H1 (cell line): ENCODE results near the gene LCN2. TPM values are rescaled to one million over a fixed set of nuclear protein-coding genes. Genes with fewer than 3 reads are reported as not detected.

Experiments
- CTCF ChIA-PET: fragments of 300-600 bp; sonication (Branson Sonifier 250); formaldehyde crosslinking; loops from one replicate; lab custom pipeline; 2021; ENCODE audit not compliant: partially characterized antibody; lab: Charles Lee
- POLR2A ChIA-PET: fragments of 300-600 bp; sonication (Branson Sonifier 250); formaldehyde crosslinking; loops from one replicate; lab custom pipeline; 2021; ENCODE audit warnings: inconsistent platforms; ENCODE audit not compliant: partially characterized antibody; lab: Charles Lee
- DNase-seq, 2 experiments: peaks; one replicate each; pipeline versions ENCODE4 v3.0.0 to v3.0.0-alpha.2; 2010 to 2022; ENCODE audit warnings: low spot score in 2 of 2, low read depth in 1 of 2, mixed read lengths in 1 of 2
- FAIRE-seq: peaks from 2 replicates; lab custom pipeline; 2011; peaks lifted over from hg19 to GRCh38; lab: Jason Lieb, UNC
- H2AFZ ChIP-seq: 2 replicates; pipeline ENCODE4 v1.8.1; 2012; ENCODE audit warnings: low read length, inconsistent platforms
- H2AK5ac ChIP-seq: 2 replicates; pipeline ENCODE4 v1.6.1; 2013; ENCODE audit warnings: low read depth, low read length
- H2BK120ac ChIP-seq: replicated peaks from 2 replicates; pipeline ENCODE3; 2013; ENCODE audit warnings: low read depth, low read length, inconsistent platforms
- H2BK12ac ChIP-seq: 2 replicates; pipeline ENCODE4 v1.6.1; 2013; ENCODE audit warnings: low read depth, low read length
- H2BK15ac ChIP-seq: 2 replicates; pipeline ENCODE4 v1.6.1; 2013; ENCODE audit warnings: low read length
- H2BK20ac ChIP-seq: 2 replicates; pipeline ENCODE4 v1.6.1; 2013; ENCODE audit warnings: low read length
- H2BK5ac ChIP-seq: 2 replicates; pipeline ENCODE4 v1.6.1; 2013; ENCODE audit warnings: low read depth, low read length
- H3K14ac ChIP-seq: 2 replicates; pipeline ENCODE4 v1.6.1; 2013; ENCODE audit warnings: inconsistent platforms; ENCODE audit not compliant: insufficient read length
- H3K18ac ChIP-seq: 2 replicates; pipeline ENCODE4 v1.6.1; 2013; ENCODE audit warnings: low read length; ENCODE audit errors: extremely low read depth
- H3K23ac ChIP-seq: 2 replicates; pipeline ENCODE4 v1.6.1; 2013; ENCODE audit warnings: inconsistent platforms; ENCODE audit not compliant: insufficient read length
- H3K23me2 ChIP-seq: 2 replicates; pipeline ENCODE4 v1.6.1; 2013; ENCODE audit warnings: low read depth, low read length
- H3K27ac ChIP-seq: 2 replicates; pipeline ENCODE4 v1.6.1; 2011; ENCODE audit warnings: low read depth, low read length, inconsistent platforms
- H3K27me3 ChIP-seq, 4 experiments: replicated peaks in 1 of 4; 1 replicate in 1 of 4; 2 replicates in 3 of 4; pipeline versions ENCODE4 v1.6.1 to v1.8.1; 2011 to 2013; ENCODE audit warnings: low read length in 3 of 4, mild to moderate bottlenecking in 3 of 4, inconsistent platforms in 2 of 4, mixed read lengths in 2 of 4, moderate library complexity in 1 of 4; ENCODE audit not compliant: control insufficient read depth in 3 of 4, insufficient read depth in 3 of 4; ENCODE audit errors: extremely low read depth in 1 of 4
- H3K36me3 ChIP-seq, 4 experiments: 2 replicates each; pipeline versions ENCODE4 v1.6.1 to v1.8.1; 2011 to 2013; ENCODE audit warnings: mild to moderate bottlenecking in 4 of 4, low read length in 3 of 4, moderate library complexity in 2 of 4, control low read depth in 1 of 4, inconsistent platforms in 1 of 4; ENCODE audit not compliant: insufficient read depth in 4 of 4, control insufficient read depth in 2 of 4
- H3K4ac ChIP-seq: replicated peaks from 2 replicates; pipeline ENCODE3; 2013; ENCODE audit warnings: low read length, low read depth, mixed read lengths, inconsistent platforms; ENCODE audit not compliant: insufficient read length
- H3K4me1 ChIP-seq, 4 experiments: replicated peaks in 1 of 4; 1 replicate in 1 of 4; 2 replicates in 3 of 4; pipeline versions ENCODE4 v1.6.1 to v1.8.1; 2011 to 2013; ENCODE audit warnings: low read length in 3 of 4, inconsistent platforms in 2 of 4, mixed read lengths in 1 of 4; ENCODE audit not compliant: insufficient read depth in 4 of 4, control insufficient read depth in 3 of 4
- H3K4me2 ChIP-seq, 2 experiments: 2 replicates each; pipeline versions ENCODE4 v1.6.1 to v1.8.1; 2011 to 2013; ENCODE audit warnings: low read depth in 2 of 2, low read length in 2 of 2, control low read depth in 1 of 2, inconsistent platforms in 1 of 2, mild to moderate bottlenecking in 1 of 2; ENCODE audit not compliant: insufficient read depth in 1 of 2
- H3K4me3 ChIP-seq, 4 experiments: fragments of 200-600, 300-600 bp in 1 of 4; sonication (generic), shearing (Covaris generic), sonication (Bioruptor Twin) in 1 of 4; 2 replicates each; pipeline versions ENCODE4 v1.5.1 to v1.8.1; 2011 to 2016; ENCODE audit warnings: low read length in 4 of 4, low read depth in 3 of 4, control low read depth in 2 of 4, inconsistent platforms in 2 of 4, mild to moderate bottlenecking in 2 of 4, mixed read lengths in 1 of 4, moderate library complexity in 1 of 4; ENCODE audit not compliant: insufficient read depth in 2 of 4; ENCODE audit errors: extremely low read depth in 1 of 4
- H3K56ac ChIP-seq: replicated peaks from 2 replicates; pipeline ENCODE3; 2013; ENCODE audit warnings: low read depth, mild to moderate bottlenecking, mixed read lengths, low read length, inconsistent platforms; ENCODE audit not compliant: insufficient read length
- H3K79me1 ChIP-seq: 2 replicates; pipeline ENCODE4 v1.6.1; 2013; ENCODE audit warnings: low read depth, low read length, control low read depth
- H3K79me2 ChIP-seq, 2 experiments: 2 replicates each; pipeline versions ENCODE4 v1.6.1 to v1.8.1; 2012 to 2013; ENCODE audit warnings: low read length in 2 of 2, mild to moderate bottlenecking in 2 of 2, inconsistent platforms in 1 of 2; ENCODE audit not compliant: insufficient read depth in 2 of 2, control insufficient read depth in 1 of 2
- H3K9ac ChIP-seq, 4 experiments: replicated peaks in 1 of 4; 1 replicate in 1 of 4; 2 replicates in 3 of 4; pipeline versions ENCODE4 v1.6.1 to v1.8.1; 2011 to 2013; ENCODE audit warnings: low read depth in 3 of 4, low read length in 3 of 4, control low read depth in 2 of 4, mild to moderate bottlenecking in 2 of 4, moderate library complexity in 2 of 4, inconsistent platforms in 1 of 4; ENCODE audit errors: extremely low read depth in 1 of 4
- H3K9me3 ChIP-seq, 2 experiments: 2 replicates each; pipeline versions ENCODE4 v1.6.1 to v1.8.1; 2012 to 2013; ENCODE audit warnings: mild to moderate bottlenecking in 2 of 2, moderate library complexity in 2 of 2, control low read depth in 1 of 2, inconsistent platforms in 1 of 2, low read depth in 1 of 2, low read length in 1 of 2, mixed read lengths in 1 of 2; ENCODE audit not compliant: insufficient read depth in 2 of 2
- H4K20me1 ChIP-seq, 2 experiments: replicated peaks in 1 of 2; 2 replicates each; pipeline versions ENCODE3 to v1.8.1; 2011 to 2013; ENCODE audit warnings: inconsistent platforms in 2 of 2, low read length in 2 of 2, mild to moderate bottlenecking in 1 of 2; ENCODE audit not compliant: insufficient read depth in 2 of 2, control insufficient read depth in 1 of 2
- H4K5ac ChIP-seq: 2 replicates; pipeline ENCODE4 v1.6.1; 2013; ENCODE audit warnings: low read length, low read depth, mixed read lengths, inconsistent platforms; ENCODE audit not compliant: insufficient read length
- H4K8ac ChIP-seq: 2 replicates; pipeline ENCODE4 v1.8.0; 2013; ENCODE audit warnings: mild to moderate bottlenecking, moderate library complexity, low read length, inconsistent platforms; ENCODE audit not compliant: insufficient read depth; ENCODE audit errors: extremely low read depth
- H4K91ac ChIP-seq: replicated peaks from 2 replicates; pipeline ENCODE3; 2013; ENCODE audit warnings: low read length, mixed read lengths, inconsistent platforms; ENCODE audit not compliant: insufficient read length
- CHD2 ChIP-seq: IDR thresholded peaks from 2 replicates; pipeline ENCODE4 v1.6.1; 2012; ENCODE audit warnings: low read length, improper control_type of control experiment
- E2F6 ChIP-seq: IDR thresholded peaks from 2 replicates; pipeline ENCODE4 v1.6.1; 2012; ENCODE audit warnings: inconsistent platforms
- EP300 ChIP-seq, 2 experiments: IDR thresholded peaks; 1 replicate in 1 of 2; 2 replicates in 1 of 2; pipeline ENCODE4 v1.6.1; 2011 to 2012; ENCODE audit warnings: low read depth in 2 of 2, low read length in 2 of 2, mild to moderate bottlenecking in 2 of 2, borderline replicate concordance in 1 of 2, inconsistent platforms in 1 of 2, moderate library complexity in 1 of 2
- MAFK ChIP-seq: IDR thresholded peaks from 2 replicates; pipeline ENCODE4 v1.6.1; 2012; ENCODE audit warnings: low read depth, mild to moderate bottlenecking, improper control_type of control experiment, low read length
- PHF8 ChIP-seq: fragments of 200-600 bp; sonication (generic); conservative IDR thresholded peaks from 2 replicates; pipeline ENCODE4 v1.7.1; 2012; ENCODE audit warnings: low read depth, mild to moderate bottlenecking, inconsistent platforms, low read length, moderate library complexity
- POLR2AphosphoS5 ChIP-seq: IDR thresholded peaks from 2 replicates; pipeline ENCODE4 v1.6.1; 2011; ENCODE audit warnings: low read depth, low read length
- RAD21 ChIP-seq, 2 experiments: IDR thresholded peaks in 1 of 2; conservative IDR thresholded peaks in 1 of 2; 2 replicates each; pipeline ENCODE4 v1.6.1; 2011; ENCODE audit warnings: low read depth in 2 of 2, low read length in 2 of 2, improper control_type of control experiment in 1 of 2, inconsistent platforms in 1 of 2, mild to moderate bottlenecking in 1 of 2, moderate library complexity in 1 of 2
- RNF2 ChIP-seq: fragments of 200-900, 300-1000 bp; sonication (generic); IDR thresholded peaks from 2 replicates; pipeline ENCODE4 v1.7.1; 2016; ENCODE audit warnings: borderline replicate concordance, low read depth, mild to moderate bottlenecking, antibody characterized with exemption, low read length; ENCODE audit not compliant: poor library complexity, severe bottlenecking; ENCODE audit errors: missing control alignments
- USF2 ChIP-seq: IDR thresholded peaks from 2 replicates; pipeline ENCODE4 v1.6.1; 2011; ENCODE audit warnings: low read length, improper control_type of control experiment
- WGBS, 2 experiments: shearing (Covaris generic) in 1 of 2; methylation state at CpG; one replicate each; pipeline versions ENCODE4 v1.1.6 to v1.1.7; 2013 to 2015; ENCODE audit warnings: low lambda C conversion rate in 2 of 2, mixed read lengths in 2 of 2, inconsistent platforms in 1 of 2, low coverage in 1 of 2, missing lambda C conversion rate in 1 of 2; ENCODE audit not compliant: insufficient replicate concordance in 2 of 2, insufficient coverage in 1 of 2, insufficient read length in 1 of 2; ENCODE audit errors: extremely low coverage in 1 of 2, missing lambda C conversion rate in 1 of 2; 5-methylcytosine and 5-hydroxymethylcytosine counted together
- polyA plus RNA-seq, 7 experiments: library from polyadenylated mRNA; depleted of rRNA in 3 of 7; stranded (reverse) in 5 of 7; unstranded in 2 of 7; fragments of >200 nt in 5 of 7; fragments of 200-250 nt in 2 of 7; gene quantifications; 1 replicate in 5 of 7; 2 replicates in 1 of 7; 4 replicates in 1 of 7; pipeline versions ENCODE4 v1.2.1 to v1.2.3, GENCODE V29; 2011 to 2013; ENCODE audit warnings: missing spikeins in 2 of 7, mixed read lengths in 2 of 7
- total RNA-seq: library from RNA; stranded (reverse); fragmentation: NEBNext Ultra II Directional; extraction: Animal tissue kit (Norgen Biotek cat#: 25700); gene quantifications from 2 replicates; pipeline ENCODE4 v1.2.1, GENCODE V29; 2021

The LCN2 gene
- total and polyA plus RNA-seq, 2 of the 8 experiments (the other 6 are each of a cell fraction or from before 2014, with no cell fraction given) = 1.1 to 1.6 TPM

GRCh38 chr9:128153947-128154695 lies 4.9 kb downstream of the LCN2 start:
- H4K91ac ChIP-seq = no peak overlapping the region
- CTCF ChIA-PET = interaction anchor here (1.6 to 6.1 kb wide), 2 partner anchors 25 to 101 kb away, joined by 3 to 74 read pairs; partner anchors contain the start of gene PTGES2
- H3K23ac ChIP-seq = no peak overlapping the region
- FAIRE-seq (no peak), DNase-seq (no peak)
- H2AK5ac ChIP-seq = no peak overlapping the region
- no peak overlapping the region for H2BK5ac ChIP-seq
- no peak overlapping the region for H4K5ac ChIP-seq
- peaks cover 0 to 8% (median 3%) of the 10 kb centered on the region in 4 experiments; a peak in 5 of 7 replicates for H3K4me1 ChIP-seq
- H2BK20ac ChIP-seq = no peak overlapping the region
- H3K4me2 ChIP-seq = no peak overlapping the region
- no peaks in the 10 kb centered on the region; a peak in 2 of 7 replicates for H3K27me3 ChIP-seq
- H4K20me1 ChIP-seq = no peaks in the 10 kb centered on the region
- POLR2A ChIA-PET = interaction anchor here (1.1 kb wide), 1 partner anchor 26 kb away, joined by 4 read pairs; no protein-coding TSS in a partner anchor
- H3K4me3 ChIP-seq = no peak overlapping the region
- no peaks in the 10 kb centered on the region for H3K36me3 ChIP-seq
- H3K14ac ChIP-seq = no peak overlapping the region
- no peak overlapping the region for H2BK15ac ChIP-seq
- no peak overlapping the region for H2BK12ac ChIP-seq
- no peak overlapping the region for H3K56ac ChIP-seq
- H2AFZ ChIP-seq = no peak overlapping the region
- H3K79me1 ChIP-seq = no peaks in the 10 kb centered on the region
- H3K79me2 ChIP-seq = no peaks in the 10 kb centered on the region
- no peak overlapping the region for H4K8ac ChIP-seq
- H3K18ac ChIP-seq = no peak overlapping the region
- H3K27ac ChIP-seq = no peak overlapping the region
- H3K23me2 ChIP-seq = no peaks in the 10 kb centered on the region
- H3K9me3 ChIP-seq = no peaks in the 10 kb centered on the region
- no peak overlapping the region for H2BK120ac ChIP-seq
- WGBS, 2 experiments = 83% methylated on average over 13 of the region's 13 CpGs; no CpG with 5 or more reads in 1 of the 2 experiments
- no peak overlapping the region for H3K4ac ChIP-seq
- H3K9ac ChIP-seq = no peak overlapping the region
- no peak for TF ChIP-seq EP300 (IDR thresholded peaks at IDR 0.05; ENCODE audit: borderline replicate concordance in 1 of 2, low read depth in 2 of 2, low read length in 2 of 2)
- TF ChIP-seq MAFK = no peak
- no peak for TF ChIP-seq CHD2
- no peak for TF ChIP-seq USF2
- no peak for TF ChIP-seq E2F6
- no peak for TF ChIP-seq RNF2
- no peak for TF ChIP-seq POLR2AphosphoS5
- no peak for TF ChIP-seq PHF8
- no peak for TF ChIP-seq RAD21 (IDR thresholded peaks at IDR 0.05 in 1 of 2, conservative IDR thresholded peaks at IDR 0.05 in 1 of 2; ENCODE audit: low read depth in 2 of 2, low read length in 2 of 2)
